ENCODE measurements around the gene ANO4. TPM values are rescaled to one million over a fixed set of nuclear protein-coding genes. Genes with fewer than 3 reads are reported as not detected.

ANO4 gene
- total RNA-seq, 1 donor from 2014 or later = not detected

DNA sequence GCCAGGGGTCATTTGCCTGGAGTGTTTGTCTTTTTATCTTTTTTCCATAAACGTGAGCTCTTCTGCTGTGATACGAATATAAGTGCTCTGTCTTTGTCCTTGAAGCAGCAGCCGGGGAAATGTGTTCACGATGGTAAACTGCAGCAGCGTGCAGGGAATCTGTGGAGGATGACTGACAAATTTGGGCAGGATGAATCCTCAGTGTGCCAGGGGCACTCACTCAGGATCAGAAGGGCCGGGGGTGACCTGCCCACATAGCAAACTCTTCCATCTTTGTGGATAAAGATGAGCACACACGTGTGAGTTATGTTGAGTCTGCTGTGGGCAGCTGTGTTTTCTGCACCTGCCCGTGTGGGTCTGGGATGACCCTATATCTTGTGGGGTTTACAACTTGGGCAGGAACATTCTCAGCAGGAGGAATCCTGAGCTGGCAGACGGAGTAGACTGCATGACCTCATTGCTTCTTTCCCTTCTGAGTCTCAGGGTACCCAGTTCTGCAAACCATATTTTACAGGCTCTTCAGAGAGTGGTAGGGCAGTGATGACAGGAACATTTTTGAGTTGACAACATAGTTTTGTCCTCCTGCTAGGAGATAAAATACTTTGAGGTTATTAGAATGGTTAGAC is 711 bp downstream of the ANO4 start:
- H3K4me3 Mint-ChIP-seq = no peak overlapping the region
- no peaks in the 10 kb centered on the region for H3K9me3 Mint-ChIP-seq
- intact Hi-C loops (cut with micrococcal nuclease) = no loop called here
- no peak for DNase-seq (ENCODE audit: low spot score)
- peaks cover 16% of the 10 kb centered on the region for H3K27me3 Mint-ChIP-seq (ENCODE audit: insufficient read depth)
- no peaks in the 10 kb centered on the region for H3K4me1 Mint-ChIP-seq (ENCODE audit: low read depth)
- no peak overlapping the region for H3K27ac Mint-ChIP-seq
- no peaks in the 10 kb centered on the region for H3K36me3 Mint-ChIP-seq (ENCODE audit: low read depth)

DNA sequence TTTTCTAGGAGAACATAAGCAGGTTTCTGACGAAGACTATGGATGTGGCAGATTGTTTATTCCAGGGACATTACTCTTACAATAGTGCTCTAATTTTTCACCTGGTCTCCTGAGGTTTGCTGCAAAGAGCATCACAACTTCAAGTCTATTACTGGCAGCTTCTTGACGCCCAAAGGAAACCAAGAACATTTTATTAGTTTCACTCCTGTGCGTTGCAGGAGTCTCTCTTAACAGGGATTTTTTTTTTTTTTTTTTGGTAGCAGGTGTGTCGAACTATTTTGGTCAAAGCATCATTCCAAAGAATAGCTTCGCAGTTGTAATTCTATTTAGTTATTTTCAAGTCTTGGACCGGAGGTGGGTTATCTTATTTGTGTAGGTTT is 1.2 kb downstream of the ANO4 start:
- no peaks in the 10 kb centered on the region for H3K36me3 Mint-ChIP-seq (ENCODE audit: low read depth)
- no peak overlapping the region for H3K4me3 Mint-ChIP-seq
- no peaks in the 10 kb centered on the region for H3K9me3 Mint-ChIP-seq
- intact Hi-C loops (cut with micrococcal nuclease) = no loop called here
- H3K27ac Mint-ChIP-seq = no peak overlapping the region
- H3K27me3 Mint-ChIP-seq (ENCODE audit: insufficient read depth) = peaks cover 16% of the 10 kb centered on the region
- no peak for DNase-seq (ENCODE audit: low spot score)
- H3K4me1 Mint-ChIP-seq (ENCODE audit: low read depth) = no peaks in the 10 kb centered on the region

DNA sequence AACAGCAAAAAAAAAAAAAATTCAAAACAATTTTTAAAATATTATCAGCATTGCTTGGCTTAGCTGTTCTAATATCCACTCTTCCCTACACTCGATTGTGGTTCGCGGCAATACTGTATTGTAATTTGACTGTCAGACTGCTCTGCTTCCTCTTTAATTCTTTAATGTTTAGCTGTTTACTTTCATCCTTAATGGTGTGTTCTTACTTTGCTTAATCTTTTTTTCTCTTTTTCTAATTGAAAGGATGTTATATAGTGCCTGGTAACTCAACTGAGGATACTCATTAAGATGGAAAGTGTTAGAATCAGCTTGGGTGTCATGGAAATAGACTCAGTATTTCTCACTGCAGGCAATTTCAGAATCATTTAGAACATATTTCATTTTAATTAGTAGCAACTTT is 2.0 kb downstream of the ANO4 start:
- no peaks in the 10 kb centered on the region for H3K36me3 Mint-ChIP-seq (ENCODE audit: low read depth)
- no peak overlapping the region for H3K27ac Mint-ChIP-seq
- no peak overlapping the region for H3K4me3 Mint-ChIP-seq
- H3K9me3 Mint-ChIP-seq = no peaks in the 10 kb centered on the region
- intact Hi-C loops (cut with micrococcal nuclease) = no loop called here
- H3K4me1 Mint-ChIP-seq (ENCODE audit: low read depth) = no peaks in the 10 kb centered on the region
- peaks cover 16% of the 10 kb centered on the region for H3K27me3 Mint-ChIP-seq (ENCODE audit: insufficient read depth)
- no peak for DNase-seq (ENCODE audit: low spot score)

DNA sequence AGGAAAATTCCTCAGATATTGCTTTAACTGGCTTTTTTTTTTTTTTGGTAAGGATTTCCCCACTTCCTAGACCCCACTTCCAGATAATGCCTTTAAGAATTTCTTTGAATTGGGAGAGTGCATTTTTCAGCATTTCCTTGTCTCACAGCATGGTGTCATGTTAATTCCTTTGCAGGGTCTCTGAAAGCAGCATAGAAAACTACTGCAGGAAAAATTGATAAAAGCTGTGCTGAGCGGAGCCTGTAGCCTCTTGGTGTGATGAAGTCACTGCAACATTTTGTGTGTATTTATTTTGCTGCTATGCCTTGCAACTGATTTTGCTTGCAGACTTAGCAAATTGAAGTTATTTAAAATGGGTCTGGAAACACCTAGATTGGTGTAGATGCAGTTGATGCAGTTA is 2.7 kb downstream of the ANO4 start:
- H3K4me1 Mint-ChIP-seq (ENCODE audit: low read depth) = no peaks in the 10 kb centered on the region
- H3K4me3 Mint-ChIP-seq = no peak overlapping the region
- peaks cover 16% of the 10 kb centered on the region for H3K27me3 Mint-ChIP-seq (ENCODE audit: insufficient read depth)
- H3K27ac Mint-ChIP-seq = no peak overlapping the region
- no peaks in the 10 kb centered on the region for H3K36me3 Mint-ChIP-seq (ENCODE audit: low read depth)
- no peaks in the 10 kb centered on the region for H3K9me3 Mint-ChIP-seq
- no peak for DNase-seq (ENCODE audit: low spot score)
- intact Hi-C loops (cut with micrococcal nuclease) = no loop called here

DNA sequence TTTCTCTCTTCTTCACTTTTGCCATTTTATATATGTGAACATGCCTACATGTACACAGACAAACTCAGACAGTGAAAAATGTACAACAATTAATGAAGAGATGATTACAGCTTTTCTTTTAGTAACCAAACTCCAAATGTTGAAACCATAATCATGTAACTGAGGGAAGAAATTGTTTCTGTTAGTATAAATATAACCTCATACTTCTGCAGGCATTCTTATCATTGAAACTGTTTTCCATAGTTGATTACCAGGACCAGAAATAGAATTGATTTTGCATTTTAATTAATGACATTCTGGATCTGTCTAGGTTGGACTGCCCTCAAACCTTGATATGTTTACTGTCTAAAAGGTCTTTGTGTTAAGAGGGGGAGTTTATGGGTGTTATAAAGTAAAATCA is 3.2 kb downstream of the ANO4 start:
- DNase-seq (ENCODE audit: low spot score) = no peak
- Mint-ChIP-seq H3K9me3 (no peaks in the 10 kb centered on the region), H3K4me1 (ENCODE audit: low read depth) (no peaks in the 10 kb centered on the region), H3K4me3 (no peak overlapping the region), H3K27ac (no peak overlapping the region), H3K36me3 (ENCODE audit: low read depth) (no peaks in the 10 kb centered on the region), H3K27me3 (ENCODE audit: insufficient read depth) (peaks cover 16% of the 10 kb centered on the region)
- intact Hi-C loops (cut with micrococcal nuclease) = no loop called here

DNA sequence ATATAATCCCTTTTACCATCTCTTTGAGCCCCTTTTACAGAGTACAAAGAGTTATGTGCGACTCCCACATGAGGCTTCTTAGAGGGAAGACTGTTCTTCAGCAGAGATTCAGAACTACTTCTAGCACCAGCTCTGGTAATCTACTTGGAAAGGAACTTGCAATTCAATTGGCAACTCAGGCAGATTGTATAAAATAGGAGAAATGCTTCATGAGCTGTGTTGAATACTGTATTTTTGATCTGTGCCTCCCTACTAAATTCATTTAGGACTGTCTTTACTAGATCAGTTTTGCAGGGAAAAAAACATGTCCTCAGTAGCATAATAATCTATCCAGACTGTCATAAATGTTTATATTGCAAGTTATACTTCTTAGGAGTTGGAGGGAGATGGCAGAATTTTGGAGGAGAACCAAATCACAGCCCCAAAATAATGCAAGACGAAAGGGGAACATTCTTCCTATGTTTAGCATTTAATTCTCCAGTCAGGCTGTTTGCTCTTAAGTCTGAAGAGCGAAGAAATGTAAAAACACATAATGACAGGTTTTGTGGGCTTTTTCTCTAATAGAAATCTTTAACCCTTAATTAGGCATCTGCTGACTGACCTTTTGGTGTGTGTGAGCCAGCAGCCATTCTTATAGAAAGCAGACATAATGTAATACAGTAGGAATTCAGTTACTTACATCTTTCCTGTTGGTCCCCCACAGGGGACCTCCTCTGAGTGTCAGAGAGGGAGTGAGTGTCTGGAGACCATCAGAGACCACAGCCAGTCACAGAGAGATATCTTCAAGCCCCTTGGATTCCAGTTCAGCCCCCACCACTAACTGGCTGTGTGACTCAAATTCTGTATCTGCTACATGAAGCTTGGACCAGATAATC is 3.9 kb downstream of the ANO4 start:
- Mint-ChIP-seq H3K27ac (no peak overlapping the region), H3K27me3 (ENCODE audit: insufficient read depth) (peaks cover 16% of the 10 kb centered on the region), H3K4me1 (ENCODE audit: low read depth) (no peaks in the 10 kb centered on the region), H3K4me3 (no peak overlapping the region), H3K9me3 (no peaks in the 10 kb centered on the region), H3K36me3 (ENCODE audit: low read depth) (no peaks in the 10 kb centered on the region)
- intact Hi-C loops (cut with micrococcal nuclease) = no loop called here
- no peak for DNase-seq (ENCODE audit: low spot score)

DNA sequence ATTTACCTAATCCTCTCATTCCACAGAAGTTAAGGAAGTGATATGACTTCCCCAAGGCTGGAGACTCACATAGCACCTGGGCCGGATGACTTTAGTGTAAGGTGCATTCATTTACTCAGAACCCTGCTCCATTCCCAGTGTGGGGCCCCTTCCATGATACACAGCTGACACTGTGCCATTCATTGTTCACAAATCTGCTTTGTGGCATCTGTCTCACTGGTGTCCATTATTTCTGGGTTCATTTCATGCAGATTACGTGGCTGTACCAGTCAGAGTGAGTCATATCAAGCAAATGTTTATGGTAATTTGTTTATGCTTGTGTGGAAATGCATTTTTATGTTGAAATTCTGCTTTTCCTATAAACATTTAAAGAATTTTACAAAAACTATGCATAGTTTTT is 5.2 kb downstream of the ANO4 start:
- no peak for DNase-seq (ENCODE audit: low spot score)
- Mint-ChIP-seq H3K27ac (no peak overlapping the region), H3K9me3 (no peaks in the 10 kb centered on the region), H3K27me3 (ENCODE audit: insufficient read depth) (peaks cover 12% of the 10 kb centered on the region), H3K4me3 (no peak overlapping the region), H3K36me3 (ENCODE audit: low read depth) (no peaks in the 10 kb centered on the region), H3K4me1 (ENCODE audit: low read depth) (no peaks in the 10 kb centered on the region)
- intact Hi-C loops (cut with micrococcal nuclease) = no loop called here

DNA sequence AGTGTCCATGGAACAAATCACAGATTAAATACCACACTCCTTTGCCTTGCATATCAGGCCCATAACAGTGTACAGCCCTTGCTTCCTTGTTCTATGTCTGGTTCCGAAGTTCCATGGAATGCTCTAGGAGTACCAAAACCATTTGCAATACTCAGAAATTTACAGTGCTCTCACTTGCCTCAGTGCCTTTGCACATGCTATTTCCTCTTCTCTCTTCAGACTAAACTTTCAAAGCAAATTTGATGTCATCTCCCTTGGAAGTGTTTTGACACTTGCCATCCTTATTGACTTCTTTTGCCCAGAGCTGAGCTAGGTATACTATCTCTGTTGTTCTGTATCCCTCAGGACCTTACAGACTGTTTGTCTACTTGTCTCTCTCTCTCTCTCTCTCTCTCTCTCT is 6.1 kb downstream of the ANO4 start:
- Mint-ChIP-seq H3K27me3 (ENCODE audit: insufficient read depth) (peaks cover 6% of the 10 kb centered on the region), H3K27ac (no peak overlapping the region), H3K4me1 (ENCODE audit: low read depth) (no peaks in the 10 kb centered on the region), H3K4me3 (no peak overlapping the region), H3K36me3 (ENCODE audit: low read depth) (no peaks in the 10 kb centered on the region), H3K9me3 (no peaks in the 10 kb centered on the region)
- intact Hi-C loops (cut with micrococcal nuclease) = no loop called here
- DNase-seq (ENCODE audit: low spot score) = no peak

DNA sequence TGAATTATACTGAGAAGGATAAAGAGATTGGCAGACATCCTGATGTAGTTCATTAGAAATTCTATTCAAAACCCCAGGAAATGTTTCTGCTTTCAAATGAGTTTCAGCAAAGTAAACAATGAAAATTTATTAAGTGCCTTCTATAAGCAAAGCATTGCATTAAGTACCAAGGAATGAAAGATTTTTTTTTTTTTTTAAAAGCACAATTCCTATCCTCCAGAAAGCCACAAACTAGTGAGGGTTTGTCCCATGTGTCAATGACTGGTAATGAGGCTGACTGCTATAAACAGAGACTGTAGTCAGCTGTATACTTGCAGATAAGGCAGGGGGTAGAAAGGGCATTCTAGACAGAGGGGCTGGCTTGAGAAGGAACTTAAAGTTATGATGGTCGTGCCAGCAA is 6.7 kb downstream of the ANO4 start:
- Mint-ChIP-seq H3K27me3 (ENCODE audit: insufficient read depth) (no peaks in the 10 kb centered on the region), H3K9me3 (no peaks in the 10 kb centered on the region), H3K4me1 (ENCODE audit: low read depth) (no peaks in the 10 kb centered on the region), H3K36me3 (ENCODE audit: low read depth) (no peaks in the 10 kb centered on the region), H3K27ac (no peak overlapping the region), H3K4me3 (no peak overlapping the region)
- intact Hi-C loops (cut with micrococcal nuclease) = no loop called here
- DNase-seq (ENCODE audit: low spot score) = no peak

DNA sequence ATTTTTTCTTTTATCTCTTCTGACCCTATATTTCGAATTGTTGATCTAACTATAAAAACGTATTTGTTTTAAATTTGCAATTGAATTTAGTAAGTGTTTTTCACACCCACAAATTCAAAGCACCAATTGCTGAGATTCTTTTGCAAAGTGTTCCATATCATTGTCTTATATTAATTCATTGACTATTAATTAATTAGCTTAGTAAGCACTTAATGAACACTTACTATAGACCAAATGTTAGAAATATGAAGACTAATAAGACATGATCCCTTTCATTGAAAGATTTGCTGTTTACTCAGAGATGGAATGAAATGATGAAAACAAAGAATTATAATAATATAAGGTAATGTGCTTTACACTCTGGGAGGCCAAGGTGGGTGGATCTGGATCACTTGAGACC is 14.2 kb downstream of the ANO4 start:
- Mint-ChIP-seq H3K36me3 (ENCODE audit: low read depth) (no peaks in the 10 kb centered on the region), H3K9me3 (no peaks in the 10 kb centered on the region), H3K27ac (no peak overlapping the region), H3K4me3 (no peak overlapping the region), H3K27me3 (ENCODE audit: insufficient read depth) (no peaks in the 10 kb centered on the region), H3K4me1 (ENCODE audit: low read depth) (no peaks in the 10 kb centered on the region)
- no peak for DNase-seq (ENCODE audit: low spot score)
- intact Hi-C loops (cut with micrococcal nuclease) = no loop called here

DNA sequence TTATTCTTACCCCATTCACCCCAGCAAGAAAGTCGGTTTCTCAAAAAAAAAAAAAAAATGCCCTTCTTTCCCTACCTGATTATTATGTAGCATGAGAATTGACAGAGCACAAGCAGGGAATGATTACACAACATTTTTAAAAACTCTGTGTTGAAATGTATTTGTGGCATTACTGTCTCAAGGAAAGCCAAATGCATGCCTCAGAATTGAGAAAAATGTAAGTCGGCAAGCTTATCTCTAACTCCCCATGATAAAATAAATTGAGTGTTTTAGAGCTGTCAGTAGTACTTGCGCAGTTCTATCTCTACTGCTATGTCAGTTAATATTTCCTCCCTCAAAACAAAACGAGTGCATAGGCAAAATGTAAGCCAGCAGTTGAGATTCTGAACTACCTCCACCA is 25.7 kb downstream of the ANO4 start:
- intact Hi-C loops (cut with micrococcal nuclease) = no loop called here
- Mint-ChIP-seq H3K4me3 (no peak overlapping the region), H3K9me3 (no peaks in the 10 kb centered on the region), H3K27ac (no peak overlapping the region), H3K27me3 (ENCODE audit: insufficient read depth) (no peaks in the 10 kb centered on the region), H3K4me1 (ENCODE audit: low read depth) (no peaks in the 10 kb centered on the region), H3K36me3 (ENCODE audit: low read depth) (no peaks in the 10 kb centered on the region)
- no peak for DNase-seq (ENCODE audit: low spot score)

DNA sequence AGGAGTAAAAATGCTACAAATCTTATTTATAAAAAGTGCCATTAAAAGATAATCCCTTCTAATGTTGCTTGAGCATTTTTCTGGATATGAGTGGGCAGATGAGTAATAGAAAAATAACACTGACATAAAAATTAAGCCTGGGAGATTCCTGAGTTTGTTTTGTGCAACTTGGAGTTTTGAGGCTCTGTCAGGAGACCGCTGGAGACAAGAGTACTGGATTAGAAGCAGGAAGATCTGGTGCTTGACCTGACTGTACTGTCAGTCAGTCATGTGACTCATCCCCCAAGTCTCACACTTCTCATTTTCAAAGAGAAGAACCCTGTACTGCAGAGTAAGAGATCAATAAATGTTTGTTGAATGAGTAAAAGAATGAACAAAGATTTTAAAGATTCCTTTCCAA is 29.4 kb downstream of the ANO4 start:
- no peaks in the 10 kb centered on the region for H3K4me1 Mint-ChIP-seq (ENCODE audit: low read depth)
- H3K36me3 Mint-ChIP-seq (ENCODE audit: low read depth) = no peaks in the 10 kb centered on the region
- no peaks in the 10 kb centered on the region for H3K9me3 Mint-ChIP-seq
- H3K4me3 Mint-ChIP-seq = no peak overlapping the region
- no peak overlapping the region for H3K27ac Mint-ChIP-seq
- H3K27me3 Mint-ChIP-seq (ENCODE audit: insufficient read depth) = no peaks in the 10 kb centered on the region
- intact Hi-C loops (cut with micrococcal nuclease) = no loop called here
- no peak for DNase-seq (ENCODE audit: low spot score)

DNA sequence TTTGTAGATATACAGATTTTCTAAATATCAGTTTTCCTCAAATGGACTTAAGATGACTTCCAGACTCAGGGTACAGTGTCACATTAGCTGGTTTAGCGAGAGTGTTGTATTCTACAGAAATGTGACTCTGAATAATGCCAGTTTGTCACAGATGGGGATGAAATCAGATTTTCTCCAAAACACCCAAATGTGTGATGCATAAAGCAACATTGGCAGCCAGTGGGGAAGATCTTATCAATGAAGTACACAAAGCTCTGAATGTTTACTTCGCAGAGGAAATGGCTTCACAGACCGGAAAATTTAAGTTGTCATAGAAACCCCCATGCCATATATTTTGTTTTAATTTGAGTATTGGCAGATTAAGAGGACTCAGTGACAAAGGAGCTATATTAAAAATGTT is 29.9 kb downstream of the ANO4 start:
- Mint-ChIP-seq H3K4me3 (no peak overlapping the region), H3K4me1 (ENCODE audit: low read depth) (no peaks in the 10 kb centered on the region), H3K36me3 (ENCODE audit: low read depth) (no peaks in the 10 kb centered on the region), H3K27ac (no peak overlapping the region), H3K9me3 (no peaks in the 10 kb centered on the region), H3K27me3 (ENCODE audit: insufficient read depth) (no peaks in the 10 kb centered on the region)
- intact Hi-C loops (cut with micrococcal nuclease) = no loop called here
- no peak for DNase-seq (ENCODE audit: low spot score)

All from activated T-helper 1 cell treated with anti-CD3 and anti-CD28 coated beads, Interleukin-12 subunit alpha, Interleukin-12 subunit beta, Interleukin-2, Interleukin-4 antibody, amounts not matched to agents 30 ng/mL and 10 ng/mL and 1 ng/mL, durations not matched to agents 14 hours and 24 hours and 36 hours (primary cell).